ENCODE measurements around the gene REX1BD.

- TF ChIP-seq CTCF (conservative IDR thresholded peaks at IDR 0.05), result no peak
- TF ChIP-seq EZH2 (IDR thresholded peaks at IDR 0.05; ENCODE audit: low read depth), result no peak
These were observed 29.6 kb downstream of the REX1BD start for GRCh38 chr19:18618236-18618635.
